H1 (cell line): ENCODE data around the gene NR2C2. TPM values are rescaled to one million over a fixed set of nuclear protein-coding genes. Genes with fewer than 3 reads are reported as not detected.

Source experiments
- CTCF ChIA-PET: fragments of 300-600 bp; sonication (Branson Sonifier 250); formaldehyde crosslinking; loops from one replicate; lab custom pipeline; 2021; ENCODE audit not compliant: partially characterized antibody; lab: Charles Lee
- POLR2A ChIA-PET: fragments of 300-600 bp; sonication (Branson Sonifier 250); formaldehyde crosslinking; loops from one replicate; lab custom pipeline; 2021; ENCODE audit warnings: inconsistent platforms; ENCODE audit not compliant: partially characterized antibody; lab: Charles Lee
- DNase-seq, 2 experiments: peaks; one replicate each; pipeline versions ENCODE4 v3.0.0 to v3.0.0-alpha.2; 2010 to 2022; ENCODE audit warnings: low spot score in 2 of 2, low read depth in 1 of 2, mixed read lengths in 1 of 2
- FAIRE-seq: peaks from 2 replicates; lab custom pipeline; 2011; peaks lifted over from hg19 to GRCh38; lab: Jason Lieb, UNC
- H2AFZ ChIP-seq: 2 replicates; pipeline ENCODE4 v1.8.1; 2012; ENCODE audit warnings: low read length, inconsistent platforms
- H2AK5ac ChIP-seq: 2 replicates; pipeline ENCODE4 v1.6.1; 2013; ENCODE audit warnings: low read depth, low read length
- H2BK120ac ChIP-seq: replicated peaks from 2 replicates; pipeline ENCODE3; 2013; ENCODE audit warnings: low read depth, low read length, inconsistent platforms
- H2BK12ac ChIP-seq: 2 replicates; pipeline ENCODE4 v1.6.1; 2013; ENCODE audit warnings: low read depth, low read length
- H2BK15ac ChIP-seq: 2 replicates; pipeline ENCODE4 v1.6.1; 2013; ENCODE audit warnings: low read length
- H2BK20ac ChIP-seq: 2 replicates; pipeline ENCODE4 v1.6.1; 2013; ENCODE audit warnings: low read length
- H2BK5ac ChIP-seq: 2 replicates; pipeline ENCODE4 v1.6.1; 2013; ENCODE audit warnings: low read depth, low read length
- H3K14ac ChIP-seq: 2 replicates; pipeline ENCODE4 v1.6.1; 2013; ENCODE audit warnings: inconsistent platforms; ENCODE audit not compliant: insufficient read length
- H3K18ac ChIP-seq: 2 replicates; pipeline ENCODE4 v1.6.1; 2013; ENCODE audit warnings: low read length; ENCODE audit errors: extremely low read depth
- H3K23ac ChIP-seq: 2 replicates; pipeline ENCODE4 v1.6.1; 2013; ENCODE audit warnings: inconsistent platforms; ENCODE audit not compliant: insufficient read length
- H3K23me2 ChIP-seq: 2 replicates; pipeline ENCODE4 v1.6.1; 2013; ENCODE audit warnings: low read depth, low read length
- H3K27ac ChIP-seq: 2 replicates; pipeline ENCODE4 v1.6.1; 2011; ENCODE audit warnings: low read depth, low read length, inconsistent platforms
- H3K27me3 ChIP-seq, 4 experiments: replicated peaks in 1 of 4; 1 replicate in 1 of 4; 2 replicates in 3 of 4; pipeline versions ENCODE4 v1.6.1 to v1.8.1; 2011 to 2013; ENCODE audit warnings: low read length in 3 of 4, mild to moderate bottlenecking in 3 of 4, inconsistent platforms in 2 of 4, mixed read lengths in 2 of 4, moderate library complexity in 1 of 4; ENCODE audit not compliant: control insufficient read depth in 3 of 4, insufficient read depth in 3 of 4; ENCODE audit errors: extremely low read depth in 1 of 4
- H3K36me3 ChIP-seq, 4 experiments: 2 replicates each; pipeline versions ENCODE4 v1.6.1 to v1.8.1; 2011 to 2013; ENCODE audit warnings: mild to moderate bottlenecking in 4 of 4, low read length in 3 of 4, moderate library complexity in 2 of 4, control low read depth in 1 of 4, inconsistent platforms in 1 of 4; ENCODE audit not compliant: insufficient read depth in 4 of 4, control insufficient read depth in 2 of 4
- H3K4ac ChIP-seq: replicated peaks from 2 replicates; pipeline ENCODE3; 2013; ENCODE audit warnings: low read length, low read depth, mixed read lengths, inconsistent platforms; ENCODE audit not compliant: insufficient read length
- H3K4me1 ChIP-seq, 4 experiments: replicated peaks in 1 of 4; 1 replicate in 1 of 4; 2 replicates in 3 of 4; pipeline versions ENCODE4 v1.6.1 to v1.8.1; 2011 to 2013; ENCODE audit warnings: low read length in 3 of 4, inconsistent platforms in 2 of 4, mixed read lengths in 1 of 4; ENCODE audit not compliant: insufficient read depth in 4 of 4, control insufficient read depth in 3 of 4
- H3K4me2 ChIP-seq, 2 experiments: 2 replicates each; pipeline versions ENCODE4 v1.6.1 to v1.8.1; 2011 to 2013; ENCODE audit warnings: low read depth in 2 of 2, low read length in 2 of 2, control low read depth in 1 of 2, inconsistent platforms in 1 of 2, mild to moderate bottlenecking in 1 of 2; ENCODE audit not compliant: insufficient read depth in 1 of 2
- H3K4me3 ChIP-seq, 4 experiments: fragments of 200-600, 300-600 bp in 1 of 4; sonication (generic), shearing (Covaris generic), sonication (Bioruptor Twin) in 1 of 4; 2 replicates each; pipeline versions ENCODE4 v1.5.1 to v1.8.1; 2011 to 2016; ENCODE audit warnings: low read length in 4 of 4, low read depth in 3 of 4, control low read depth in 2 of 4, inconsistent platforms in 2 of 4, mild to moderate bottlenecking in 2 of 4, mixed read lengths in 1 of 4, moderate library complexity in 1 of 4; ENCODE audit not compliant: insufficient read depth in 2 of 4; ENCODE audit errors: extremely low read depth in 1 of 4
- H3K56ac ChIP-seq: replicated peaks from 2 replicates; pipeline ENCODE3; 2013; ENCODE audit warnings: low read depth, mild to moderate bottlenecking, mixed read lengths, low read length, inconsistent platforms; ENCODE audit not compliant: insufficient read length
- H3K79me1 ChIP-seq: 2 replicates; pipeline ENCODE4 v1.6.1; 2013; ENCODE audit warnings: low read depth, low read length, control low read depth
- H3K79me2 ChIP-seq, 2 experiments: 2 replicates each; pipeline versions ENCODE4 v1.6.1 to v1.8.1; 2012 to 2013; ENCODE audit warnings: low read length in 2 of 2, mild to moderate bottlenecking in 2 of 2, inconsistent platforms in 1 of 2; ENCODE audit not compliant: insufficient read depth in 2 of 2, control insufficient read depth in 1 of 2
- H3K9ac ChIP-seq, 4 experiments: replicated peaks in 1 of 4; 1 replicate in 1 of 4; 2 replicates in 3 of 4; pipeline versions ENCODE4 v1.6.1 to v1.8.1; 2011 to 2013; ENCODE audit warnings: low read depth in 3 of 4, low read length in 3 of 4, control low read depth in 2 of 4, mild to moderate bottlenecking in 2 of 4, moderate library complexity in 2 of 4, inconsistent platforms in 1 of 4; ENCODE audit errors: extremely low read depth in 1 of 4
- H3K9me3 ChIP-seq, 2 experiments: 2 replicates each; pipeline versions ENCODE4 v1.6.1 to v1.8.1; 2012 to 2013; ENCODE audit warnings: mild to moderate bottlenecking in 2 of 2, moderate library complexity in 2 of 2, control low read depth in 1 of 2, inconsistent platforms in 1 of 2, low read depth in 1 of 2, low read length in 1 of 2, mixed read lengths in 1 of 2; ENCODE audit not compliant: insufficient read depth in 2 of 2
- H4K20me1 ChIP-seq, 2 experiments: replicated peaks in 1 of 2; 2 replicates each; pipeline versions ENCODE3 to v1.8.1; 2011 to 2013; ENCODE audit warnings: inconsistent platforms in 2 of 2, low read length in 2 of 2, mild to moderate bottlenecking in 1 of 2; ENCODE audit not compliant: insufficient read depth in 2 of 2, control insufficient read depth in 1 of 2
- H4K5ac ChIP-seq: 2 replicates; pipeline ENCODE4 v1.6.1; 2013; ENCODE audit warnings: low read length, low read depth, mixed read lengths, inconsistent platforms; ENCODE audit not compliant: insufficient read length
- H4K8ac ChIP-seq: 2 replicates; pipeline ENCODE4 v1.8.0; 2013; ENCODE audit warnings: mild to moderate bottlenecking, moderate library complexity, low read length, inconsistent platforms; ENCODE audit not compliant: insufficient read depth; ENCODE audit errors: extremely low read depth
- H4K91ac ChIP-seq: replicated peaks from 2 replicates; pipeline ENCODE3; 2013; ENCODE audit warnings: low read length, mixed read lengths, inconsistent platforms; ENCODE audit not compliant: insufficient read length
- KDM4A ChIP-seq: IDR thresholded peaks from one replicate; pipeline ENCODE4 v1.7.1; 2012; ENCODE audit warnings: low read depth, mild to moderate bottlenecking, moderate library complexity, low read length, inconsistent platforms; ENCODE audit not compliant: severe bottlenecking
- NANOG ChIP-seq: IDR thresholded peaks from 2 replicates; pipeline ENCODE4 v1.6.1; 2011; ENCODE audit warnings: low read length, low read depth, mild to moderate bottlenecking, inconsistent platforms; ENCODE audit not compliant: insufficient read depth, poor library complexity, severe bottlenecking
- POLR2AphosphoS5 ChIP-seq: IDR thresholded peaks from 2 replicates; pipeline ENCODE4 v1.6.1; 2011; ENCODE audit warnings: low read depth, low read length
- RNF2 ChIP-seq: fragments of 200-900, 300-1000 bp; sonication (generic); IDR thresholded peaks from 2 replicates; pipeline ENCODE4 v1.7.1; 2016; ENCODE audit warnings: borderline replicate concordance, low read depth, mild to moderate bottlenecking, antibody characterized with exemption, low read length; ENCODE audit not compliant: poor library complexity, severe bottlenecking; ENCODE audit errors: missing control alignments
- SP1 ChIP-seq: IDR thresholded peaks from 2 replicates; pipeline ENCODE4 v1.6.1; 2011; ENCODE audit warnings: low read depth, low read length
- WGBS, 2 experiments: shearing (Covaris generic) in 1 of 2; methylation state at CpG; one replicate each; pipeline versions ENCODE4 v1.1.6 to v1.1.7; 2013 to 2015; ENCODE audit warnings: low lambda C conversion rate in 2 of 2, mixed read lengths in 2 of 2, inconsistent platforms in 1 of 2, low coverage in 1 of 2, missing lambda C conversion rate in 1 of 2; ENCODE audit not compliant: insufficient replicate concordance in 2 of 2, insufficient coverage in 1 of 2, insufficient read length in 1 of 2; ENCODE audit errors: extremely low coverage in 1 of 2, missing lambda C conversion rate in 1 of 2; 5-methylcytosine and 5-hydroxymethylcytosine counted together
- long read RNA-seq, 2 experiments: library from RNA in 1 of 2; library from capped mRNA in 1 of 2; stranded (forward); transcript quantifications; one replicate each; pipeline ENCODE4 v2.0.0, GENCODE V29; 2021; ENCODE audit warnings: inconsistent platforms in 1 of 2
- polyA minus RNA-seq, 3 experiments: library from RNA; depleted of rRNA, polyadenylated mRNA; stranded (reverse); fragments of >200 nt; gene quantifications; 1 replicate in 2 of 3; 2 replicates in 1 of 3; pipeline ENCODE4 v1.2.3, GENCODE V29; 2011
- polyA plus RNA-seq, 7 experiments: library from polyadenylated mRNA; depleted of rRNA in 3 of 7; stranded (reverse) in 5 of 7; unstranded in 2 of 7; fragments of >200 nt in 5 of 7; fragments of 200-250 nt in 2 of 7; gene quantifications; 1 replicate in 5 of 7; 2 replicates in 1 of 7; 4 replicates in 1 of 7; pipeline versions ENCODE4 v1.2.1 to v1.2.3, GENCODE V29; 2011 to 2013; ENCODE audit warnings: missing spikeins in 2 of 7, mixed read lengths in 2 of 7
- total RNA-seq: library from RNA; stranded (reverse); fragmentation: NEBNext Ultra II Directional; extraction: Animal tissue kit (Norgen Biotek cat#: 25700); gene quantifications from 2 replicates; pipeline ENCODE4 v1.2.1, GENCODE V29; 2021

Gene NR2C2
- total RNA-seq (43.1 and 44.4 TPM in 2 replicates), polyA plus RNA-seq (2011; rRNA removed) (16.6 and 17.5 TPM in 2 replicates), polyA minus RNA-seq (2011; rRNA and poly(A)+ RNA removed) (54.6 and 58.7 TPM in 2 replicates)
- polyA plus RNA-seq (2011; cell fraction: cytosol; rRNA removed), result 18.1 TPM
- 78.9 TPM for polyA plus RNA-seq (2011; cell fraction: nucleus; rRNA removed)
- 18.7 to 28.5 TPM (median 26.7 TPM) in 4 replicates for polyA plus RNA-seq (2012, experiment 1 of 2)
- 2.1 TPM for polyA plus RNA-seq (2012, experiment 2 of 2)
- 26.7 TPM for polyA plus RNA-seq (2013, experiment 1 of 2)
- polyA plus RNA-seq (2013, experiment 2 of 2), result 23.9 TPM
- polyA minus RNA-seq (2011; cell fraction: cytosol; rRNA and poly(A)+ RNA removed), result 34.1 TPM
- polyA minus RNA-seq (2011; cell fraction: nucleus; rRNA and poly(A)+ RNA removed), result 93.2 TPM
- long read RNA-seq, experiment 1, partial matches to known transcripts, result 3 of 13 reads
- long read RNA-seq, experiment 1, other reads (novel, unspliced or antisense), result 9 of 13 reads
- long read RNA-seq, experiment 2, partial matches to known transcripts, result 1 of 3 reads
- long read RNA-seq, experiment 2, other reads (novel, unspliced or antisense), result 2 of 3 reads

GRCh38 chr3:14947100-14947885 is at the start of gene NR2C2:
TSS of gene NR2C2 (plus strand) at chr3:14947583. CDS start at chr3:15003915, 56,332 bp downstream.
- Histone ChIP-seq H3K79me1 (peaks cover 8% of the 10 kb centered on the region), H2BK15ac (0 out of 2 replicates have a peak within 1 kb of the TSS, but pooled peaks have one; percentile 37), H2BK120ac (no peak within 1 kb of the TSS), H2BK20ac (no peak within 1 kb of the TSS), H4K91ac (peak within 1 kb of the TSS; percentile 67), H3K27me3 (no peaks in the 10 kb centered on the region), H3K79me2 (peaks cover 36 to 81% of the 10 kb centered on the region in 2 experiments), H2BK5ac (peak within 1 kb of the TSS; percentile 92), H2BK12ac (peak within 1 kb of the TSS; percentile 54; the same call in 1 of the 2 replicates), H4K5ac (peak within 1 kb of the TSS; percentile 96), H3K23ac (no peak within 1 kb of the TSS), H3K4me2 (peak within 1 kb of the TSS; percentile 84 to 92), H3K4me3 (peak within 1 kb of the TSS; percentile 92 to 99 (median 95)), H3K9me3 (no peaks in the 10 kb centered on the region), H3K18ac (peak within 1 kb of the TSS; percentile 73), H2AFZ (peak within 1 kb of the TSS; percentile 15; the same call in 1 of the 2 replicates), H3K4me1 (peaks cover 3 to 10% (median 4%) of the 10 kb centered on the region in 4 experiments; a peak in 4 of 7 replicates), H3K14ac (peak within 1 kb of the TSS; percentile 8), H4K20me1 (peaks cover 5 to 16% of the 10 kb centered on the region in 2 experiments), H4K8ac (peak within 1 kb of the TSS; percentile 100), H2AK5ac (no peak within 1 kb of the TSS), H3K56ac (peak within 1 kb of the TSS; percentile 75), H3K9ac (peak within 1 kb of the TSS; percentile 94 to 97 (median 96)), H3K27ac (peak within 1 kb of the TSS; percentile 97), H3K36me3 (peaks cover 13 to 35% (median 18%) of the 10 kb centered on the region in 4 experiments), H3K4ac (peak within 1 kb of the TSS; percentile 32), H3K23me2 (no peaks in the 10 kb centered on the region)
- no peak for FAIRE-seq
- DNase-seq, result peak in 1 of 2 experiments; percentile 88
- WGBS, 2 experiments, result 2% methylated on average over 44 of the region's 108 CpGs; no CpG with 5 or more reads in 1 of the 2 experiments
- POLR2A ChIA-PET, result interaction anchor here (0.7 to 2.4 kb wide), 17 partner anchors 9 to 296 kb away, joined by 3 to 22 read pairs (median 4); partner anchors contain the start of gene CCDC174
- CTCF ChIA-PET, result interaction anchor here (0.9 to 1.1 kb wide), 3 partner anchors 20 to 166 kb away, joined by 3 to 6 read pairs (median 4); no protein-coding TSS in a partner anchor
- TF ChIP-seq NANOG (no peak), KDM4A (peak; percentile 64), POLR2AphosphoS5 (peak; percentile 65; the same call in 1 of the 2 replicates), RNF2 (no peak), SP1 (no peak)
